ENCODE data around the gene CWF19L2.
"Not testable (repeated sequence)": the region's sequence is repeated elsewhere in the genome, so short reads cannot be mapped to it uniquely, and the experiment has no call there.

The CWF19L2 gene

GRCh38 chr11:107438148-107438547 lies 19.5 kb downstream of the CWF19L2 start:
- DNase-seq (ENCODE audit: low spot score): no peak

GRCh38 chr11:107430525-107430924 lies 27.1 kb downstream of the CWF19L2 start:
- DNase-seq (ENCODE audit: low spot score): no peak

GRCh38 chr11:107427569-107428180 lies 29.9 kb downstream of the CWF19L2 start:
- no peak for DNase-seq (ENCODE audit: low spot score)

- no peak for DNase-seq (ENCODE audit: low spot score)
Observed at GRCh38 chr11:107413352-107413751, 44.3 kb downstream of the CWF19L2 start.

- no peak for DNase-seq (ENCODE audit: low spot score)
Observed at GRCh38 chr11:107408762-107409211, 48.8 kb downstream of the CWF19L2 start.

GRCh38 chr11:107405260-107405659 lies 52.4 kb downstream of the CWF19L2 start:
- no peak for DNase-seq (ENCODE audit: low spot score)

GRCh38 chr11:107401131-107401530 lies 56.5 kb downstream of the CWF19L2 start:
- not testable (repeated sequence) for DNase-seq (ENCODE audit: low spot score)

GRCh38 chr11:107397357-107397756 lies 60.3 kb downstream of the CWF19L2 start:
- DNase-seq (ENCODE audit: low spot score): no peak

GRCh38 chr11:107392611-107393010 lies 65.0 kb downstream of the CWF19L2 start:
- DNase-seq (ENCODE audit: low spot score): no peak

GRCh38 chr11:107390701-107391100 lies 66.9 kb downstream of the CWF19L2 start:
- DNase-seq (ENCODE audit: low spot score): not testable (repeated sequence)

GRCh38 chr11:107387666-107388065 lies 70.0 kb downstream of the CWF19L2 start:
- no peak for DNase-seq (ENCODE audit: low spot score)

- peak; percentile 36 for DNase-seq (ENCODE audit: low spot score)
Observed at GRCh38 chr11:107385361-107385981, 72.2 kb downstream of the CWF19L2 start.

- DNase-seq (ENCODE audit: low spot score): no peak
Observed at GRCh38 chr11:107384144-107384852, 73.3 kb downstream of the CWF19L2 start.

- DNase-seq (ENCODE audit: low spot score): no peak
Observed at GRCh38 chr11:107372439-107372838, 85.2 kb downstream of the CWF19L2 start.

GRCh38 chr11:107370390-107370789 lies 87.2 kb downstream of the CWF19L2 start:
- peak; percentile 3 for DNase-seq (ENCODE audit: low spot score)

- DNase-seq (ENCODE audit: low spot score): no peak
Observed at GRCh38 chr11:107359701-107360100, 97.9 kb downstream of the CWF19L2 start.

- DNase-seq (ENCODE audit: low spot score): no peak
Observed at GRCh38 chr11:107357877-107358276, 99.7 kb downstream of the CWF19L2 start.

GRCh38 chr11:107354780-107355179 lies 102.8 kb downstream of the CWF19L2 start:
- DNase-seq (ENCODE audit: low spot score): no peak

GRCh38 chr11:107337917-107338316 lies 119.7 kb downstream of the CWF19L2 start:
- DNase-seq (ENCODE audit: low spot score): no peak

GRCh38 chr11:107331728-107332127 lies 125.9 kb downstream of the CWF19L2 start:
- DNase-seq (ENCODE audit: low spot score): no peak

- no peak for DNase-seq (ENCODE audit: low spot score)
Observed at GRCh38 chr11:107329164-107329563, 128.5 kb downstream of the CWF19L2 start.

- DNase-seq (ENCODE audit: low spot score): no peak
Observed at GRCh38 chr11:107316426-107316825, 141.2 kb downstream of the CWF19L2 start.

- no peak for DNase-seq (ENCODE audit: low spot score)
Observed at GRCh38 chr11:107307991-107308390, 149.6 kb downstream of the CWF19L2 start.

Measured in COLO829 (cell line).